Spleen (tissue), 3 donors: Measurements from ENCODE around the gene ATXN7L3.

Experiments
- POLR2A ChIP-seq, 3 donors: fragments of 450-650 bp; IDR thresholded peaks; one replicate each; pipeline ENCODE4 v1.5.1; 2017; ENCODE audit warnings: antibody characterized with exemption in 3 of 3, mild to moderate bottlenecking in 1 of 3
- POLR2AphosphoS5 ChIP-seq, 3 donors: sonication (generic); formaldehyde crosslinking; IDR thresholded peaks; one replicate each; pipeline ENCODE4 v1.5.1; 2017; ENCODE audit warnings: antibody characterized with exemption in 3 of 3

DNA sequence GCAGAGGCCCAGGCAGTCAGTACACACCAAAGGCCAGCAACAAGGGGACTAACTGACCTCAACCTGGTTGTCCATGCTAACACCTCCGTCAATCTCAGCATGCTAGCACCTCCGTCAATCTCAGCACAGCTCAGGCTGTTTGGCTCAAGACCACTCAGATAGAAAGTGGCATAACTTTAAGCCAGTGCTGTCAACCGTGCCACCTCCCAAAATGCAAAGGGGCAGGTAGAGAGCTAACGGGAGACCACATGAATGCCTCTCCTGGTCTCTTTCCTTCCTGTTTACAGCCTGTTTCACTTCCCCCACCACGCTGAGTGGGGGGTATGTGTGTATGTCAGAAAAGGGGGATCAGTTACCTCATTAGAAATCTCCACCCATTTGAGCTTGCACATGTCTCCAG is 16.5 kb upstream of the ATXN7L3 start:
- TF ChIP-seq POLR2A (IDR thresholded peaks at IDR 0.05) (no peak), POLR2AphosphoS5 (IDR thresholded peaks at IDR 0.05) (peak in 2 of 3 donors; percentile 57 to 79)
